ENCODE results near the gene NKAIN2.
A peak's percentile ranks its signal among the peaks of the same experiment; 100 is the strongest.

The NKAIN2 gene

GRCh38 chr6:123803504-123804013, at the start of gene NKAIN2:
Gene NKAIN2 (plus strand): TSS chr6:123803865.
- no peak for DNase-seq

GRCh38 chr6:123759472-123759871, 44.2 kb upstream of the NKAIN2 start:
- no peak for DNase-seq

GRCh38 chr6:123763904-123764303, 39.8 kb upstream of the NKAIN2 start:
- DNase-seq, result no peak

GRCh38 chr6:123764722-123765121, 38.9 kb upstream of the NKAIN2 start:
- DNase-seq, result no peak

GRCh38 chr6:123768921-123769320, 34.7 kb upstream of the NKAIN2 start:
- DNase-seq, result no peak

- DNase-seq, result no peak
These were observed 34.2 kb upstream of the NKAIN2 start for GRCh38 chr6:123769431-123769830.

- no peak for DNase-seq
These were observed 33.3 kb upstream of the NKAIN2 start for GRCh38 chr6:123770247-123770949.

- no peak for DNase-seq
These were observed 32.5 kb upstream of the NKAIN2 start for GRCh38 chr6:123771126-123771525.

- DNase-seq, result no peak
These were observed 26.1 kb upstream of the NKAIN2 start for GRCh38 chr6:123777563-123777962.

- no peak for DNase-seq
These were observed 23.6 kb upstream of the NKAIN2 start for GRCh38 chr6:123780021-123780420.

- no peak for DNase-seq
These were observed 19.3 kb upstream of the NKAIN2 start for GRCh38 chr6:123784330-123784729.

GRCh38 chr6:123785039-123785438, 18.6 kb upstream of the NKAIN2 start:
- DNase-seq, result no peak

- DNase-seq, result no peak
These were observed 15.3 kb upstream of the NKAIN2 start for GRCh38 chr6:123788319-123788718.

- no peak for DNase-seq
These were observed 9.5 kb upstream of the NKAIN2 start for GRCh38 chr6:123794190-123794589.

GRCh38 chr6:123794799-123795198, 8.9 kb upstream of the NKAIN2 start:
- no peak for DNase-seq

GRCh38 chr6:123801067-123801466, 2.6 kb upstream of the NKAIN2 start:
- DNase-seq, result no peak

GRCh38 chr6:123802351-123802696, 1.3 kb upstream of the NKAIN2 start:
- no peak for DNase-seq

GRCh38 chr6:123802697-123803503, 765 bp upstream of the NKAIN2 start:
- DNase-seq, result peak; percentile 18 to 63

- no peak for DNase-seq
These were observed 535 bp downstream of the NKAIN2 start for GRCh38 chr6:123804014-123804786.

GRCh38 chr6:123804787-123805540, 1.3 kb downstream of the NKAIN2 start:
- DNase-seq, result no peak

- DNase-seq, result no peak
These were observed 2.3 kb downstream of the NKAIN2 start for GRCh38 chr6:123805921-123806320.

GRCh38 chr6:123806561-123806960, 2.9 kb downstream of the NKAIN2 start:
- DNase-seq, result no peak

- DNase-seq, result no peak
These were observed 4.9 kb downstream of the NKAIN2 start for GRCh38 chr6:123808556-123808955.

Data from stimulated activated CD4-positive, alpha-beta T cell treated with anti-CD3 and anti-CD28 coated beads, Interleukin-4, amount 100 ng/mL, for 4 hours (primary cell).